ENCODE results near the gene CLEC18B. TPM values are rescaled to one million over a fixed set of nuclear protein-coding genes. Genes with fewer than 3 reads are reported as not detected.
"Not testable (repeated sequence)": the region's sequence is repeated elsewhere in the genome, so short reads cannot be mapped to it uniquely, and the experiment has no call there.

The CLEC18B gene
- total RNA-seq, 4 donors from 2014 or later, result 0.32 to 1.4 TPM; not detected in 2

DNA sequence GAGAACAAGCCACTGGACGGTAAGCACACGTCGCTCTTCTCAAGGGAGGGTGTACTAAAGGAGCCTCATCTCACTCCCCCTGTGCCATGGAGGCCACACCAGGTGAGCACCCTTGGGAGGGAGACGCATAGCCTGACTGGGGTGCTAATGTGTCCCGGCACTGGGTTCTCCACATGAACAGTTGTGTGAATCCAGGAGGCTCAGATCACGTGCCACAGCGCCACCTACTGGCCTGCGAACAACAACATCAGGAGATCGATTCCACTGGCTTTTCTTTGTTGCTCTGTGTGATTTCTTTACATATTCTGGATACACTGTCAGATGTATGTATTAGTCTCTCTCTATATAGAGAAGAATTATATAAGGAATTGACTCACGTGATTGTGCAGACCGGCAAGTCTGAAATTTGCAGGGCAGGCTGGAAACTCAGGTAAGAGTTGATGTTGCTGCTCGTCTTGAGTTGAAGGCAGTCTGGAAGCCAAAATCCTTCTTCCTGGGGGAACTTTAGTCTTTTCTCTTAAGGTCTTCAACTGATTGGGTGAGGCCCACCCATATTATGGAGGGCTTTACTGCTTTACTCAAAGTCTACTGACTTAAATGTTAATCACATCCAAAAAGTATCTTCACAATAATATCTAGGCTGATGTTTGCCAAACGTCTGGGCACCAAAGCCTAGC is 8.9 kb upstream of the CLEC18B start:
- H3K36me3 ChIP-seq; H3K4me1 ChIP-seq; H3K4me3 ChIP-seq; H3K27me3 ChIP-seq; H3K27ac ChIP-seq; intact Hi-C loops (cut with DNase I; ENCODE audit: low total_unique reads); H3K9me3 ChIP-seq: not testable (repeated sequence)
- TF ChIP-seq, protein P1, sequence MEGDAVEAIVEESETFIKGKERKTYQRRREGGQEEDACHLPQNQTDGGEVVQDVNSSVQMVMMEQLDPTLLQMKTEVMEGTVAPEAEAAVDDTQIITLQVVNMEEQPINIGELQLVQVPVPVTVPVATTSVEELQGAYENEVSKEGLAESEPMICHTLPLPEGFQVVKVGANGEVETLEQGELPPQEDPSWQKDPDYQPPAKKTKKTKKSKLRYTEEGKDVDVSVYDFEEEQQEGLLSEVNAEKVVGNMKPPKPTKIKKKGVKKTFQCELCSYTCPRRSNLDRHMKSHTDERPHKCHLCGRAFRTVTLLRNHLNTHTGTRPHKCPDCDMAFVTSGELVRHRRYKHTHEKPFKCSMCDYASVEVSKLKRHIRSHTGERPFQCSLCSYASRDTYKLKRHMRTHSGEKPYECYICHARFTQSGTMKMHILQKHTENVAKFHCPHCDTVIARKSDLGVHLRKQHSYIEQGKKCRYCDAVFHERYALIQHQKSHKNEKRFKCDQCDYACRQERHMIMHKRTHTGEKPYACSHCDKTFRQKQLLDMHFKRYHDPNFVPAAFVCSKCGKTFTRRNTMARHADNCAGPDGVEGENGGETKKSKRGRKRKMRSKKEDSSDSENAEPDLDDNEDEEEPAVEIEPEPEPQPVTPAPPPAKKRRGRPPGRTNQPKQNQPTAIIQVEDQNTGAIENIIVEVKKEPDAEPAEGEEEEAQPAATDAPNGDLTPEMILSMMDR (IDR thresholded peaks at IDR 0.05), result peak; percentile 73 to 80 (median 79)
- WGBS, 2 donors (ENCODE audit: low coverage in 1 of 2), result 36% methylated on average over 13 of the region's 13 CpGs; no CpG with 5 or more reads in 1 of the 2 donors
- peak; percentile 52 for DNase-seq
- in situ Hi-C loops (cut with MboI; ENCODE audit: low pct_ligation_motif_present in 1 of 4, low pct_unique_long_range_greater_than_20kb in 1 of 4, low sequenced_read_pairs in 3 of 4), result loop anchor here in 1 of 4 donors (10.0 kb wide), 1 partner anchor 115 kb away; no protein-coding TSS in a partner anchor

DNA sequence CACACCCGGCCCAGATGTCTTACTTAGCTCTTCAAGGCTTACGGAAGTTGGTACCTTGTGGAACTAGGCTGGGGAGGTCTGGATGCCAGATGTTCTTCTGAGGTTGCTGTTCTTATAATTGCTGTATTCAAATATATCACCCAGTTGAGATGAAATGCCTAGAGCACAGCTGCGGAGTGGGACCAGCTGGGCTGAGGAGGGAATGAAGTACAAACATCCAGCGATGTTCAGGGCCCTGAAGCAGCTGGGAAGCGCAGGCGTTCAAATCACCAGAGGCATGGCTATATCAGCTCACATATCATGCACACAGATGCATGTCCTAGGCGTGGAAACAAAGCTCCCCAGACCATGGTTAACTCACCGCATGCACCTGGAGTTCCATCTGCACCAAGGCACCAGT is 7.2 kb upstream of the CLEC18B start:
- in situ Hi-C loops (cut with MboI; ENCODE audit: low pct_ligation_motif_present in 1 of 4, low pct_unique_long_range_greater_than_20kb in 1 of 4, low sequenced_read_pairs in 3 of 4); DNase-seq: not testable (repeated sequence)

DNA sequence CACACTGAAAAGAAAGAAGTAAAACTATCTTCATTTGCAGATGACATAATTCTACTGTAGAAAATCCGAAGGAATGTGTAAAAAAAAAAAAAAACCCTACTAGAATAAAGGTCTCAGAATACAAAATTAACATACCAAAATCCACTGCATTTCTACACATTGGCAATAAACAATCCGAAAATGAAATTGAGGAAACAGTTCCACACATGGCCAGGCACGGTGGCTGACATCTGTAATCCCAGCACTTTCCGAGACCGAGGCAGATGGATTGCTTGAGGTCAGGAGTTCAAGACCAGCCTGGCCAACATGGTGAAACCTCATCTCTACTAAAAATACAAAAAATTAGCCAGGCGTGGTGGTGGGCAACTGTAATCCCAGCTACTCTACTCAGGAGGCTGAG is 4.5 kb upstream of the CLEC18B start:
- DNase-seq; H3K27ac ChIP-seq; H3K36me3 ChIP-seq; H3K9me3 ChIP-seq; intact Hi-C loops (cut with DNase I; ENCODE audit: low total_unique reads); H3K27me3 ChIP-seq; H3K4me3 ChIP-seq; H3K4me1 ChIP-seq; in situ Hi-C loops (cut with MboI; ENCODE audit: low pct_ligation_motif_present in 1 of 4, low pct_unique_long_range_greater_than_20kb in 1 of 4, low sequenced_read_pairs in 3 of 4): not testable (repeated sequence)
- 60 to 64% methylated on average over 3 to 6 of the region's 6 CpGs for WGBS, 2 donors (ENCODE audit: low coverage in 1 of 2)

More for the DNA sequence above, 7.2 kb upstream of the CLEC18B start:
- H3K27ac ChIP-seq; H3K36me3 ChIP-seq; H3K9me3 ChIP-seq; intact Hi-C loops (cut with DNase I; ENCODE audit: low total_unique reads); H3K4me1 ChIP-seq; H3K27me3 ChIP-seq; H3K4me3 ChIP-seq: not testable (repeated sequence)
- WGBS, 2 donors (ENCODE audit: low coverage in 1 of 2), result no CpG with 5 or more reads among the region's 8 CpGs

DNA sequence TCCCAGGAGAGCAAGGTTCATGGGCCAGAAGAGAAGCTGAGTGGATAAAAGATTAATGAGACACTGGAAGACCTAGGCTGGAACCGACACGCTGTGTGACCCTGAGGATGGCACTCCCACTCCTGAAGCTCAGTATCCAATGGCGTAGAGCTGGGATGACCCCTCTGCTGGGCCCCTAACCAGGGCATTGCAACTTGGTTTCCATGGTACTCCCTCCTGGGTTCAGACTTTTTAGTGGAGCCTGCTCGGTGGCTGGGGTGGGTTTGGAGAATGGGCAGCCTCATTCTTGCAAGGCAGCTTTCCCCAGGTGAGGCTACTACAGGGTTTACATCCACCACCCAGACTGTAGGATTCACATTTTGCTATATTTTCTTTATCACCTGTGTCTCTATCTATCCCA is 2.4 kb upstream of the CLEC18B start:
- H3K4me1 ChIP-seq; H3K36me3 ChIP-seq; DNase-seq; in situ Hi-C loops (cut with MboI; ENCODE audit: low pct_ligation_motif_present in 1 of 4, low pct_unique_long_range_greater_than_20kb in 1 of 4, low sequenced_read_pairs in 3 of 4); intact Hi-C loops (cut with DNase I; ENCODE audit: low total_unique reads); H3K4me3 ChIP-seq; H3K27ac ChIP-seq; H3K9me3 ChIP-seq; H3K27me3 ChIP-seq: not testable (repeated sequence)
- WGBS, 2 donors (ENCODE audit: low coverage in 1 of 2), result 97% methylated on average over 4 of the region's 4 CpGs; no CpG with 5 or more reads in 1 of the 2 donors

DNA sequence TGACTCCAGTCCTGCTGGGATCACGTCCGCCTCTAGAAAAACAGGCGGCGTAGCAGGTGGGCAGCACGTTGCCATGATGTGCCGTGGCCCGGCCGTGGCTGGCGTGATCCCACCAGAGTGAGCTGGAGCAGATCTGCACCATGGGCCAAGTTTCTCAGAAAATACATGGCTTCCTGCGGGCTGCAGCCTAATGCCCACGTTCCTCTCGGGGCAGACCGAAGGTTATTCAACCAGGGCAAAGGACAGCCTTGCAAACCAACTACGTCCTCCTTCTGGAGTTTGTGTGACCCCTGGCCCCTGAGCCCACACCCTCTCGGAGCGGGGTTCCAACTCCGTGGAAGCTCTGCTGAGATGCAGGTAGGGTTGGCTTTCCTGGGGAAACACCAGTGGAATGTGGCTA is 808 bp upstream of the CLEC18B start:
- H3K36me3 ChIP-seq; intact Hi-C loops (cut with DNase I; ENCODE audit: low total_unique reads); H3K27ac ChIP-seq; H3K27me3 ChIP-seq; DNase-seq; H3K4me3 ChIP-seq; H3K4me1 ChIP-seq; in situ Hi-C loops (cut with MboI; ENCODE audit: low pct_ligation_motif_present in 1 of 4, low pct_unique_long_range_greater_than_20kb in 1 of 4, low sequenced_read_pairs in 3 of 4); H3K9me3 ChIP-seq: not testable (repeated sequence)
- WGBS, 2 donors (ENCODE audit: low coverage in 1 of 2), result 84% methylated on average over 5 of the region's 17 CpGs; no CpG with 5 or more reads in 1 of the 2 donors

DNA sequence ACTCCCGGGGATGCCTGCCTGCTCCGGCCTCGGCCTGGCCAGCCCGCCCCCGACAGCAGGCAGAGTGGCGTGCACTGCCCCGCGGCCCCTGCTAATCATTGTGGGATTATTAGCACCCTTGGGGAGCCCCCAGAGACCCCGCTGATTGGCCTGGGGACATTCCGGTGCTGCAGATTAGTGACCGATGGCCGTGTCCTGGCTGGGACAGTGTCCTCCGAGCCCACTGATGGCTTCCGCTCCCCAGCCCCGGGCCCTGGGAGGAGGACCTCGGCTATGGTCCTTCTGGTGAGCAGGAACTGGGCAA is 156 bp upstream of the CLEC18B start:
- H3K36me3 ChIP-seq; DNase-seq; in situ Hi-C loops (cut with MboI; ENCODE audit: low pct_ligation_motif_present in 1 of 4, low pct_unique_long_range_greater_than_20kb in 1 of 4, low sequenced_read_pairs in 3 of 4); H3K27ac ChIP-seq; H3K27me3 ChIP-seq; H3K4me3 ChIP-seq; H3K4me1 ChIP-seq; intact Hi-C loops (cut with DNase I; ENCODE audit: low total_unique reads); H3K9me3 ChIP-seq: not testable (repeated sequence)
- WGBS, 2 donors (ENCODE audit: low coverage in 1 of 2), result no CpG with 5 or more reads among the region's 16 CpGs

DNA sequence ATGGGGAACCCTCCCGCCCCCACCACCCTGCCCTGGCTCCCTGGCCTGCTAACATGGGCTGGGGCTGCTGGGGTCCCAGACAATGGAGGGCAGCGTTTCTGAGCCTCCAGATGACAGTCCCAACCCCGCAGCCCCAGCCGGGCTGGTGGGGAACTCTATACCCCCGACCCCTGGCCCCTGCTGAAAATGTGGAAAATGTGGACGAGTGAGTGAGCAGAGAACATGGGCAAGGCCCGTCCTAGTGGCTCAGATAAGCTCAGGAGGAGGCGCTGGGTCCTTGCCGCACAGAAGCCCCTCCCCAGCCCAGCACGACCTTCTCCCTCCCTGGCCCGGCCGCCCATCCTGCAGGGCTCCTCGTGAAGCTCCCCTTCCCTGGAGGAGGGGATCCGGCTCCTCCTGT is 1.5 kb downstream of the CLEC18B start:
- intact Hi-C loops (cut with DNase I; ENCODE audit: low total_unique reads); H3K27ac ChIP-seq; H3K27me3 ChIP-seq; H3K36me3 ChIP-seq; DNase-seq; H3K9me3 ChIP-seq; in situ Hi-C loops (cut with MboI; ENCODE audit: low pct_ligation_motif_present in 1 of 4, low pct_unique_long_range_greater_than_20kb in 1 of 4, low sequenced_read_pairs in 3 of 4); H3K4me3 ChIP-seq; H3K4me1 ChIP-seq: not testable (repeated sequence)
- WGBS, 2 donors (ENCODE audit: low coverage in 1 of 2), result 70% methylated on average over 6 of the region's 14 CpGs; no CpG with 5 or more reads in 1 of the 2 donors

DNA sequence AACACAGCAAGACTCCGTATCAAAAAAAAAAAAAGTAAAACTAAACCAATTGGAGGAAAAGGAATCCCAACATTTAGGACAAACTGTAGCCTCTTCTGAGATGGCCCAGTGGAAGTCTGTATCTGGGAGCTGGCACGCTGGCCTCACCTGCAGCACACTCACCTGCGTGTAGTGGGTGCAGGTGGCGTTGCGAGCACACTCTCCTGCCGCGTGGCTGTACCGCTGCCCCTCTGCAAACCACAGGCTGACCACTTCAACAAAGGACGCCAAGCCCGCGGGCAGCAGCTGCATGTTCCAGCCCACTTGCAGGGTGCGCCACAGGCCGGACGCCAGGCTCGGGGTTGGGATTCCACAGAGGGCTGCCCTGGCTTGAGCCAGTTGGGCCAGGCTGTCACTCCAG is 3.4 kb downstream of the CLEC18B start:
- H3K27ac ChIP-seq; in situ Hi-C loops (cut with MboI; ENCODE audit: low pct_ligation_motif_present in 1 of 4, low pct_unique_long_range_greater_than_20kb in 1 of 4, low sequenced_read_pairs in 3 of 4); DNase-seq; H3K27me3 ChIP-seq; H3K4me1 ChIP-seq; H3K36me3 ChIP-seq; H3K9me3 ChIP-seq; intact Hi-C loops (cut with DNase I; ENCODE audit: low total_unique reads); H3K4me3 ChIP-seq: not testable (repeated sequence)
- WGBS, 2 donors (ENCODE audit: low coverage in 1 of 2), result 94% methylated on average over 7 of the region's 15 CpGs; no CpG with 5 or more reads in 1 of the 2 donors

DNA sequence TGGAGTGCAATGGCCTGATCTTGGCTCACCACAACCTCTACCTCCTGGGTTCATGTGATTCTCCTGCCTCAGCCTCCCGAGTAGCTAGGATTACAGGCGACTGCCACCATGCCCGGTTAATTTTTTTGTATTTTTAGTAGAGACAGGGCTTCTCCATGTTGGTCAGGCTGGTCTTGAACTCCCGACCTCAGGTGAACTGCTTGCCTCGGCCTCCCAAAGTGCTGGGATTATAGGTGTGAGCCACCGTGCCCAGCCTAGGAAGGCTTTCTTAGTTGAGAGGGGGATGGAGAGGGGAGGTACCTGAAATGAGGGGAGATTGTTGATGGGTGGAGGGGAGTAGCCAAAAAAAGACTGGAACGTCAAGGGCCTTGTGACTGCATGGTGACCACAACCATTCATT is 7.4 kb downstream of the CLEC18B start:
- DNase-seq; intact Hi-C loops (cut with DNase I; ENCODE audit: low total_unique reads); H3K36me3 ChIP-seq; H3K4me1 ChIP-seq; in situ Hi-C loops (cut with MboI; ENCODE audit: low pct_ligation_motif_present in 1 of 4, low pct_unique_long_range_greater_than_20kb in 1 of 4, low sequenced_read_pairs in 3 of 4); H3K9me3 ChIP-seq; H3K27me3 ChIP-seq; H3K4me3 ChIP-seq; H3K27ac ChIP-seq: not testable (repeated sequence)
- WGBS, 2 donors (ENCODE audit: low coverage in 1 of 2), result 75 to 83% methylated on average over 6 to 7 of the region's 7 CpGs

DNA sequence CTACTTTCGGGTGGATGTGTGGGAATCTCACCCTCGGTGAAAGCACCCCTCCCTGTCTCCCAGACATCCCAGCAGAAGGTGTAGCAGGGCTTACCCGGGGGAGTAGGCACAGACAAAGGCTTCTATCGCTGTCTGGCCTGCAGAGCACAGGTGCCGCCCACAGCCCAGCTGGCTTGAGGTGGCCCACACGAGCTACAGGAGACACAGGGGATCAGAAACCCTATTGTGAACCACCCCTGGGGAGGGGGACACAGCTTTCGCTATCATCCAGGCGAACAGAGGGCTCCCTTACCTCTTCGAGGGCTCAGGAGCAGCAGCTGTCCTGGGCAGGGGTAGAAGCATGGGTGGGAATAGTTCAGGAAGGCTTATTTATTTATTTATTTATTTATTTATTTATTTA is 7.8 kb downstream of the CLEC18B start:
- DNase-seq; H3K36me3 ChIP-seq; intact Hi-C loops (cut with DNase I; ENCODE audit: low total_unique reads); in situ Hi-C loops (cut with MboI; ENCODE audit: low pct_ligation_motif_present in 1 of 4, low pct_unique_long_range_greater_than_20kb in 1 of 4, low sequenced_read_pairs in 3 of 4); H3K27me3 ChIP-seq; H3K9me3 ChIP-seq; H3K4me1 ChIP-seq; H3K27ac ChIP-seq; H3K4me3 ChIP-seq: not testable (repeated sequence)
- 83 to 95% methylated on average over 5 to 8 of the region's 9 CpGs for WGBS, 2 donors (ENCODE audit: low coverage in 1 of 2)

All from transverse colon (tissue), 4 donors.